GM10248 (cell line): ENCODE measurements around the gene CCDC57.

Experiments used
- CTCF ChIA-PET: fragments of 300-600 bp; sonication (Branson Sonifier 250); formaldehyde crosslinking; extraction: SDS; loops from one replicate; lab custom pipeline; 2021; ENCODE audit warnings: antibody characterized with exemption; lab: Yijun Ruan, JAX
- POLR2A ChIA-PET: fragments of 350-650 bp; sonication (Branson Sonifier 250); formaldehyde crosslinking; extraction: SDS; loops from one replicate; lab custom pipeline; 2020; ENCODE audit warnings: antibody characterized with exemption; lab: Yijun Ruan, JAX
- DNase-seq: peaks from one replicate; pipeline ENCODE4 v3.0.0; 2012; ENCODE audit errors: extremely low spot score
- TF ChIP-seq, protein P1 (sequence below): IDR thresholded peaks from 2 replicates; pipeline ENCODE4 v1.5.1; 2012; ENCODE audit warnings: mild to moderate bottlenecking, low read depth; ENCODE audit errors: extremely low read depth, missing control alignments, control extremely low read depth

CCDC57 gene

DNA sequence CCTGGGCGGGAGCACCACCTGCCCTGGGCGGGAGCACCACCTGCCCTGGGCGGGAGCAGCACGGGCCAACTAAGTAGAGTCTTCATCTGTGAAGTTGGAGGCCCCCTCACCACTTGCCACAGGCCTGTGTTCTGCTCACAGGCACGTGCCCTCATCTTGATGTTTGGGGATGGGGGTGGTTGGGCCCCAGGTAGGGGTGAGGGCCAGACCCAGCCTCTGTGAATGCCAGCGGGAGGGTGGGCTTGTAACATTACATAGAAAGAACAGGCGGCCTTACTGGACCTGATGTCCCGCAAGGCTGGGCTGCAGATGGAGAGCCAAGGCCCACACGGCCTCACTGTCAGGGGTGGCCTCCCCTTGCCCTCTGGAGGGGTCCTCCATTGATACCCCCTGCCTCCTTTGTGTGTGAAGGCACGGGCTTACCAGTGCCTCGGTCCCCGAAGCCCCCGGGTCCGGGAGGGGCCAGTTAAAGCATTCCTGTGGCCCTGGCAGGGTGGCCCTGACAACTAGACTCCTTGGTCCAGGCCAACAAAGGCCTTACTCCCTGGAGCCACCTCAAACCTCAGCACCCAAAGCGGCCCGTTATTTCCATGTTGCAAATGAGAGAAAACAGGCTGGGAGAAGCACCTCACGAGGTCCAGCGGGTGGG lies 15.1 kb upstream of the CCDC57 start:
- CTCF ChIA-PET, result no interaction called here
- DNase-seq, result no peak
- POLR2A ChIA-PET, result no interaction called here
- TF ChIP-seq, protein P1, sequence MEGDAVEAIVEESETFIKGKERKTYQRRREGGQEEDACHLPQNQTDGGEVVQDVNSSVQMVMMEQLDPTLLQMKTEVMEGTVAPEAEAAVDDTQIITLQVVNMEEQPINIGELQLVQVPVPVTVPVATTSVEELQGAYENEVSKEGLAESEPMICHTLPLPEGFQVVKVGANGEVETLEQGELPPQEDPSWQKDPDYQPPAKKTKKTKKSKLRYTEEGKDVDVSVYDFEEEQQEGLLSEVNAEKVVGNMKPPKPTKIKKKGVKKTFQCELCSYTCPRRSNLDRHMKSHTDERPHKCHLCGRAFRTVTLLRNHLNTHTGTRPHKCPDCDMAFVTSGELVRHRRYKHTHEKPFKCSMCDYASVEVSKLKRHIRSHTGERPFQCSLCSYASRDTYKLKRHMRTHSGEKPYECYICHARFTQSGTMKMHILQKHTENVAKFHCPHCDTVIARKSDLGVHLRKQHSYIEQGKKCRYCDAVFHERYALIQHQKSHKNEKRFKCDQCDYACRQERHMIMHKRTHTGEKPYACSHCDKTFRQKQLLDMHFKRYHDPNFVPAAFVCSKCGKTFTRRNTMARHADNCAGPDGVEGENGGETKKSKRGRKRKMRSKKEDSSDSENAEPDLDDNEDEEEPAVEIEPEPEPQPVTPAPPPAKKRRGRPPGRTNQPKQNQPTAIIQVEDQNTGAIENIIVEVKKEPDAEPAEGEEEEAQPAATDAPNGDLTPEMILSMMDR, result no peak

DNA sequence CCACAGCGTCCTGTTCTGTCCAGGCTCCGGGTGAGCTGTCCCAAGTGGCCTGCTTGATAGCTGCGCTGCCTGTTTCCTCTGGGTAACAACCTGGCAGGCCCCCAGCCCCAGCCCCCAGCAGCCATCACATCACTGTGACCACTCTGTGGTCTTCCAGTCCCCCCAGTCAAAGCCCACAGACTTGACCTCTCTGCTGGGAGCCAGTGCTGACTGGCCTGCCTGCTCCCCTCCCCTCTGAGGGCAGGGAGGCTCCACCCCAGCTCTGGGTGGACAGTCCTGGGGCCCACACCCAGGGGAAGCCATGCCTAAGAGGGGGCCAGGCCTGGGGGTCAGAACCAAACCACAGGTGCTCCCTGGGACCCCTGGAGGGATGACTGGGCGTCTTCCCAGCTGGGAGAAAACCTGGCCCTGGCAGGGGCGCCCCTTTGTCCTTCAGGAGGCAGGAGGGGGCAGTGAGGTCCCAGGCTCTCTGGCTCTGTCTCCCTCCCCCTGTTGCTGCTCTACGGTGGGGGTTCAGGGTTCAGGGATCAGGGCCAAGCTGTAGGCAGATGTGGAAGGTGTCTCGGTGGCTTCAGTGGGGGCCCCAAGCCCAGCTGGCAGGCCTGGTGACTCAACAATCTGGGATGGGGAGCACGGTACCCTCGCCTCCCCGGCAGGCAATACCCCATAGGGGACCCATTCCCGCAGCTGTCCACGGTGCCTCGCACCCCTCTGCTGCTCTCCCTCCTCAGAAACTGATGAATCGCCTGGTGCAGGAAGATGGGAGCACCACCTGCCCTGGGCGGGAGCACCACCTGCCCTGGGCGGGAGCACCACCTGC lies 14.4 kb upstream of the CCDC57 start:
- TF ChIP-seq, protein P1, result no peak
- CTCF ChIA-PET, result interaction anchor here (0.7 to 0.8 kb wide), 2 partner anchors 9 to 21 kb away, joined by 3 to 6 read pairs; no protein-coding TSS in a partner anchor
- POLR2A ChIA-PET, result no interaction called here
- no peak for DNase-seq

DNA sequence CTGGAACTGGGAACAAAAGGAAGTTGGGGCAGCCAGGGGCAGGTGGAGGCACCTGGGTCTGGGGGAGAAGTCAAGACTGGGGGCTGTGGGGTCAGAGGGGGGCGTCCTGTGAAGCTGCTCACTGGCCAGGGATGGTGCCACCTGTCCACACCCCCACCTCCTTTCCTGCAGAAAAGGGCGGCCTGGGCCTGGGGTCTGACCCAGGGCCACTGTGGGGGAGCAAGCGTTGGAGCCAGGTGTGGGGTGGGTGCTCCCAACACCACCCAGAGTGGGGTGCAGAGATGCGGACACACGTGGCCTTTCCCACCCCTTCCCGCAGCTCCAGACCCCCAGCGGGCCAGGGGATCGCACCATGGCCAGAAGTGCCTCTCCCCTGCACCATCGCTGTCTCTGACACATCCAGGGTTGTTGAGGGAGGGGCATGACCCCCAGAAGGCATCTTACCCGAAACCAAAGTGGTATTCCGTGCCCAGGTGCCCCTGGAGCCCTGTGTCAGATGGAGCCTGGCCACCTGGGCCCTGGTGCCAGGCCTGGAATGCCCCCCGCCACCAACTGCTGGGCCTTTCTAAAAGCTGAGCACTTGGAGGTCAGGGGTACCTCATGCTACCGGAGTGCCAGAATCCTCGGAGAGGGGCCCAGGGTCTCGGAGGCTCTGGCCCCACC lies 13.6 kb upstream of the CCDC57 start:
- TF ChIP-seq, protein P1, result no peak
- ChIA-PET POLR2A (no interaction called here), CTCF (interaction anchor here (0.7 to 0.8 kb wide), 2 partner anchors 10 to 20 kb away, joined by 3 to 6 read pairs; no protein-coding TSS in a partner anchor)
- DNase-seq, result no peak

DNA sequence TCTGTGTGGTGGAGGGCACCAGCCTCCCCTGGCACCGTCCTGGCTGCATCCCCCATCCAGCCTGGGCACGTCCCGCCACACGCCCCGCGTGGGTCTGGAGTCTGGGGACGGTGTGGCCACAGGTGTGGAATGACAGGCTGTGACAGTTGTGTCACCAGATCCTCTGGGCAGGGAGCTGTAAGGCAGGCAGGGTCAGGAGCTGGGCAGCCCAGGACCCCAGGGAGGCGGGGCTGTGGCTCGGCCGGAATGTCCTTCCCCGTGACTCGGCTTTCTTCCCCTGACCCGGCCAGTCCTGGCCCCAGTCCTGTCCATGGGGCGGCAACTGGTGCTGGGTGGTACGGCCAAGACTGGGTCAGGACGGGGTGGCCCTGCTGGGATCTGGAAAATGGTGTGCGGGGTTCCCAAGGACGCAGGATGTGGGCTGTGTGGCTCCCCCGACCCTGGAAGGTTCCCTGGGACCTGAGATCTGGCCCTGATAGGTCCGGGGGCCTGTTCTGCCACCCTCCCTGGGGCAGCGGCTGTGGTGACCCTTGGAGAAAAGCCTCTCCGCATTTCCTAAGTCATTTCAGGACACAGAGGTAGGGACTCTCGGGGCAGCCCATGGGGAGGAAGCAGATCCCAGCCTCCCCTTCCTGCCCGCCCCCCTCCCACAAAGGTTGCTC lies 12.9 kb upstream of the CCDC57 start:
- TF ChIP-seq, protein P1, result no peak
- ChIA-PET CTCF (no interaction called here), POLR2A (no interaction called here)
- DNase-seq, result no peak

DNA sequence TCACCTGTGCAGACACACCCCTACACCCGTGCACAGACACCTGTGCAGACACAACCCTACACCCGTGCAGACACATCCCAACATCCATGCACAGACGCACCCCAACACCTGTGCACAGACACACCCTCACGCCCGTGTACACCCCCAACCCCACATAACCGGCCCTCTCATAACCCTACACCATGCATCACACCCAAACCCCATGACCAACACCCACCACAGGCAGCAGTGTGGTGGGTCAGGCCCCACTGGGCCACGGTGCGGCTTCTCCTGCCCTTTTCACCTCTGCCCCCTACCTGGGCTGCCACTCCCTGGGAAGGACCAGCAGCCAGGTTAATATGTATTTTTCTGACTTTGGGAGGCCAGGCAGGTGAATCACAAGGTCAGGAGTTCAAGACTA lies 12.0 kb upstream of the CCDC57 start:
- TF ChIP-seq, protein P1, result no peak
- ChIA-PET CTCF (no interaction called here), POLR2A (no interaction called here)
- DNase-seq, result no peak

DNA sequence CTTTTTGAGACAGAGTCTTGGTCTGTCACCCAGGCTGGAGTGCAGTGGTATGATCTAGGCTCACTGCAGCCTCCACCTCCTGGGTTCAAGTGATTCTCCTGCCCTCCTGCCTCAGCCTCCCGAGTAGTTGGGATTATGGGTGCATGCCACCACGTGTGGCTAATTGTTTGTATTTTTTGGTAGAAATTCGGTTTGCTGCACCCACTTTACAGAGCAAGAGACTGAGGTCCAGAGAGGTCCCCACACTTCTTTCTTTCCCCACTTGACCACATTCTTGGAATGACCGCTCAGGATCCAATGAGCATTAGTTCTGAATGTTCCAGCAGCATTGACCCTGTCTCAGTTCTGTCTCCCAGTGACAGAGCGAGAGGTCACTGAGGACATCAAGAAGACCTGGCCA lies 10.9 kb upstream of the CCDC57 start:
- CTCF ChIA-PET, result no interaction called here
- TF ChIP-seq, protein P1, result no peak
- no peak for DNase-seq
- POLR2A ChIA-PET, result no interaction called here
